HepG2 (cell line): ENCODE data around the gene MNT. TPM values are rescaled to one million over a fixed set of nuclear protein-coding genes. Genes with fewer than 3 reads are reported as not detected.

Source experiments
- AHR ChIP-seq: IDR thresholded peaks from 2 replicates; pipeline ENCODE4 v1.6.1; 2018; ENCODE audit warnings: missing genetic modification reagents, missing compliant biosample characterization
- ATM ChIP-seq: fragments of 450-650 bp; IDR thresholded peaks from 2 replicates; pipeline ENCODE4 v1.7.1; 2017; ENCODE audit warnings: mild to moderate bottlenecking, borderline replicate concordance
- GTF2F1 ChIP-seq: fragments of 150-350 bp; IDR thresholded peaks from 2 replicates; pipeline ENCODE4 v1.6.1; 2014; ENCODE audit warnings: low read length
- HNRNPH1 ChIP-seq: fragments of 200-400 bp; formaldehyde crosslinking; optimal IDR thresholded peaks from 2 replicates; pipeline ENCODE3; 2017; ENCODE audit warnings: mild to moderate bottlenecking, low read depth, low read length
- MBD4 ChIP-seq: IDR thresholded peaks from 2 replicates; pipeline ENCODE4 v1.6.1; 2012; ENCODE audit warnings: low read length, inconsistent platforms, borderline replicate concordance
- MBNL3 ChIP-seq: fragments of 250-450 bp; sonication (Bioruptor Pico); conservative IDR thresholded peaks from 2 replicates; pipeline ENCODE4 v1.8.0; 2022; ENCODE audit warnings: mild to moderate bottlenecking, inconsistent platforms
- NCOA5 ChIP-seq: sonication (generic); formaldehyde crosslinking; IDR thresholded peaks from 2 replicates; pipeline ENCODE4 v1.4.0; 2020; ENCODE audit warnings: missing genetic modification reagents
- NFATC3 ChIP-seq: sonication (generic); formaldehyde crosslinking; IDR thresholded peaks from 2 replicates; pipeline ENCODE4 v1.5.1; 2020; ENCODE audit warnings: mild to moderate bottlenecking, missing genetic modification reagents
- RAD51 ChIP-seq: fragments of 450-650 bp; IDR thresholded peaks from 2 replicates; pipeline ENCODE4 v1.6.1; 2016; ENCODE audit warnings: borderline replicate concordance
- RCOR2 ChIP-seq: IDR thresholded peaks from 2 replicates; pipeline ENCODE4 v1.6.1; 2016; ENCODE audit warnings: missing biosample characterization, missing genetic modification reagents
- RFXANK ChIP-seq: IDR thresholded peaks from 2 replicates; pipeline ENCODE4 v1.6.1; 2016
- TAF15 ChIP-seq: fragments of 200-400 bp; formaldehyde crosslinking; IDR thresholded peaks from one replicate; pipeline ENCODE4 v1.6.1; 2018; ENCODE audit warnings: mild to moderate bottlenecking, low read depth, low read length; ENCODE audit not compliant: poor library complexity, severe bottlenecking
- WIZ ChIP-seq: sonication (generic); formaldehyde crosslinking; IDR thresholded peaks from 2 replicates; pipeline ENCODE4 v1.5.1; 2020; ENCODE audit warnings: mild to moderate bottlenecking, missing genetic modification reagents
- ZKSCAN1 ChIP-seq: fragments of 150-350 bp; IDR thresholded peaks from 2 replicates; pipeline ENCODE4 v1.6.1; 2014; ENCODE audit warnings: low read length
- ZNF326 ChIP-seq: sonication (generic); formaldehyde crosslinking; IDR thresholded peaks from 2 replicates; pipeline ENCODE4 v1.4.0; 2020; ENCODE audit warnings: missing genetic modification reagents, borderline replicate concordance
- ZNF33B ChIP-seq: sonication (generic); formaldehyde crosslinking; IDR thresholded peaks from 2 replicates; pipeline ENCODE4 v1.5.1; 2020; ENCODE audit warnings: mild to moderate bottlenecking, missing genetic modification reagents
- ZNF766 ChIP-seq: sonication (generic); formaldehyde crosslinking; IDR thresholded peaks from 2 replicates; pipeline ENCODE4 v1.5.0; 2020; ENCODE audit warnings: missing genetic modification reagents, borderline replicate concordance
- ZNF773 ChIP-seq: sonication (generic); formaldehyde crosslinking; IDR thresholded peaks from 2 replicates; pipeline ENCODE4 v1.4.0; 2020; ENCODE audit warnings: missing genetic modification reagents, borderline replicate concordance
- ZNF816 ChIP-seq: sonication (generic); formaldehyde crosslinking; IDR thresholded peaks from 2 replicates; pipeline ENCODE4 v1.8.0; 2022; ENCODE audit warnings: missing genetic modification reagents, mild to moderate bottlenecking, borderline replicate concordance
- polyA plus RNA-seq, 8 experiments: library from polyadenylated mRNA; depleted of rRNA in 3 of 8; stranded (reverse) in 7 of 8; unstranded in 1 of 8; fragments of >200 nt; fragmentation: Illumina TruSeq in 4 of 8; extraction: Trizol in 4 of 8; gene quantifications; 2 replicates each; pipeline versions ENCODE4 v1.2.1 to v1.2.3, GENCODE V29; 2011 to 2016; ENCODE audit warnings: low read depth in 4 of 8, missing spikeins in 1 of 8, mixed read lengths in 1 of 8; ENCODE audit not compliant: insufficient read depth in 1 of 8
- total RNA-seq, 5 experiments: library from RNA; depleted of rRNA; stranded (reverse); fragments of >200 nt; fragmentation: Illumina TruSeq; extraction: Trizol; gene quantifications; 2 replicates each; pipeline ENCODE4 v1.2.3, GENCODE V29; 2016; ENCODE audit warnings: low read depth in 1 of 5
- TF ChIP-seq, protein P1 (sequence below): sonication (generic); formaldehyde crosslinking; IDR thresholded peaks from 2 replicates; pipeline ENCODE4 v1.9.0; 2021; ENCODE audit warnings: missing genetic modification reagents, borderline replicate concordance
- TF ChIP-seq, protein P2 (sequence below): sonication (generic); formaldehyde crosslinking; IDR thresholded peaks from 2 replicates; pipeline ENCODE4 v1.4.0; 2020; ENCODE audit warnings: missing genetic modification reagents, borderline replicate concordance
- TF ChIP-seq, protein P3 (sequence below): sonication (generic); formaldehyde crosslinking; IDR thresholded peaks from 2 replicates; pipeline ENCODE4 v1.8.1; 2022; ENCODE audit warnings: mild to moderate bottlenecking, missing genetic modification reagents
- TF ChIP-seq, protein P4 (sequence below): sonication (generic); formaldehyde crosslinking; IDR thresholded peaks from 2 replicates; pipeline ENCODE4 v1.4.0; 2020; ENCODE audit warnings: mild to moderate bottlenecking, missing genetic modification reagents, borderline replicate concordance

Gene MNT
- total and polyA plus RNA-seq, 2 of the 13 experiments (the other 11 are each of a cell fraction or from before 2014, with no cell fraction given), result 2.1 to 3.5 TPM

DNA sequence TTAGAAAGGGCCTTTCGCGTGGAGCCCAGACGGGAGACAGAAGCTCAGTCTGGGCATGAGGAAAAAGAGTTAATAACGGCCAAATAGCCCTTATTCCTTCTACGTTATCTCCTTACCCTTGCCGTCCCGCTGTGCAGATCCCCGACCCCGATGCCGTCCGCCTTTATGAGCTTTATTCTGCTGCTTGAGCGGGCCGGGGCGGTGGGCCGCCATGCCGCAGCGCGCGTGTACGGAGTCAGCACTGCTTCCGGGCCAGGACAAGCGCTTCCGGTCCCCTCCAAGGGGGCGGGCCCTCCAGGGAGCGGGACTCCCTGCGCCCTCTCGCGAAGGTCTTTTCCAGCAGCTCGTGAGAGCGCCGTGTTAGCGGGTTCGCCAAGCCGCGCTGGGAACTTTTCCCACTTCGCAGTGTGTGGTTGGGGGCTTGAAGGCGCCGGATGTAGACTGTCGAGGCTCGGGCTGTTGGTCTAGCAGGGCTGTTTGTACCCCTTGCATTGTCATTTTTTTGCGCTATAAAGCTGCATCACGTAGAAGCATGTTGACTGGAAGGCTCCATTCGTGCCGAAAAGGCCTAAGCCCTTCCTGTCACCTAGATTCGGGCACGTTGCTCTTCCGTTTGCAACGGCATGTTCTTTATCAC, 64.5 kb downstream of the MNT start, which contains the start of gene TSR1 (continued):
- TF ChIP-seq WIZ (CRISPR knock-in tag) (no peak; the same call in 1 of the 2 replicates), AHR (CRISPR knock-in tag) (no peak), TAF15 (no peak), NFATC3 (no peak), RAD51 (no peak), ZNF326 (CRISPR knock-in tag) (no peak), GTF2F1 (no peak), ZNF816 (CRISPR knock-in tag) (no peak), MBNL3 (no peak), RFXANK (no peak), HNRNPH1 (no peak), RCOR2 (no peak), ZNF766 (CRISPR knock-in tag) (no peak; the same call in 1 of the 2 replicates), ZKSCAN1 (0 out of 2 replicates have a peak, but pooled peaks have one; percentile 9), NCOA5 (CRISPR knock-in tag) (no peak), MBD4 (no peak), ZNF33B (no peak), ZNF773 (CRISPR knock-in tag) (no peak), ATM (no peak)
- TF ChIP-seq, protein P1, sequence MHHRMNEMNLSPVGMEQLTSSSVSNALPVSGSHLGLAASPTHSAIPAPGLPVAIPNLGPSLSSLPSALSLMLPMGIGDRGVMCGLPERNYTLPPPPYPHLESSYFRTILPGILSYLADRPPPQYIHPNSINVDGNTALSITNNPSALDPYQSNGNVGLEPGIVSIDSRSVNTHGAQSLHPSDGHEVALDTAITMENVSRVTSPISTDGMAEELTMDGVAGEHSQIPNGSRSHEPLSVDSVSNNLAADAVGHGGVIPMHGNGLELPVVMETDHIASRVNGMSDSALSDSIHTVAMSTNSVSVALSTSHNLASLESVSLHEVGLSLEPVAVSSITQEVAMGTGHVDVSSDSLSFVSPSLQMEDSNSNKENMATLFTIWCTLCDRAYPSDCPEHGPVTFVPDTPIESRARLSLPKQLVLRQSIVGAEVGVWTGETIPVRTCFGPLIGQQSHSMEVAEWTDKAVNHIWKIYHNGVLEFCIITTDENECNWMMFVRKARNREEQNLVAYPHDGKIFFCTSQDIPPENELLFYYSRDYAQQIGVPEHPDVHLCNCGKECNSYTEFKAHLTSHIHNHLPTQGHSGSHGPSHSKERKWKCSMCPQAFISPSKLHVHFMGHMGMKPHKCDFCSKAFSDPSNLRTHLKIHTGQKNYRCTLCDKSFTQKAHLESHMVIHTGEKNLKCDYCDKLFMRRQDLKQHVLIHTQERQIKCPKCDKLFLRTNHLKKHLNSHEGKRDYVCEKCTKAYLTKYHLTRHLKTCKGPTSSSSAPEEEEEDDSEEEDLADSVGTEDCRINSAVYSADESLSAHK (CRISPR knock-in tag), result 0 out of 2 replicates have a peak, but pooled peaks have one; percentile 19
- TF ChIP-seq, protein P2, sequence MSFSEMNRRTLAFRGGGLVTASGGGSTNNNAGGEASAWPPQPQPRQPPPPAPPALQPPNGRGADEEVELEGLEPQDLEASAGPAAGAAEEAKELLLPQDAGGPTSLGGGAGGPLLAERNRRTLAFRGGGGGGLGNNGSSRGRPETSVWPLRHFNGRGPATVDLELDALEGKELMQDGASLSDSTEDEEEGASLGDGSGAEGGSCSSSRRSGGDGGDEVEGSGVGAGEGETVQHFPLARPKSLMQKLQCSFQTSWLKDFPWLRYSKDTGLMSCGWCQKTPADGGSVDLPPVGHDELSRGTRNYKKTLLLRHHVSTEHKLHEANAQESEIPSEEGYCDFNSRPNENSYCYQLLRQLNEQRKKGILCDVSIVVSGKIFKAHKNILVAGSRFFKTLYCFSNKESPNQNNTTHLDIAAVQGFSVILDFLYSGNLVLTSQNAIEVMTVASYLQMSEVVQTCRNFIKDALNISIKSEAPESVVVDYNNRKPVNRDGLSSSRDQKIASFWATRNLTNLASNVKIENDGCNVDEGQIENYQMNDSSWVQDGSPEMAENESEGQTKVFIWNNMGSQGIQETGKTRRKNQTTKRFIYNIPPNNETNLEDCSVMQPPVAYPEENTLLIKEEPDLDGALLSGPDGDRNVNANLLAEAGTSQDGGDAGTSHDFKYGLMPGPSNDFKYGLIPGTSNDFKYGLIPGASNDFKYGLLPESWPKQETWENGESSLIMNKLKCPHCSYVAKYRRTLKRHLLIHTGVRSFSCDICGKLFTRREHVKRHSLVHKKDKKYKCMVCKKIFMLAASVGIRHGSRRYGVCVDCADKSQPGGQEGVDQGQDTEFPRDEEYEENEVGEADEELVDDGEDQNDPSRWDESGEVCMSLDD (CRISPR knock-in tag), result peak; percentile 37; the same call in 1 of the 2 replicates
- TF ChIP-seq, protein P3, sequence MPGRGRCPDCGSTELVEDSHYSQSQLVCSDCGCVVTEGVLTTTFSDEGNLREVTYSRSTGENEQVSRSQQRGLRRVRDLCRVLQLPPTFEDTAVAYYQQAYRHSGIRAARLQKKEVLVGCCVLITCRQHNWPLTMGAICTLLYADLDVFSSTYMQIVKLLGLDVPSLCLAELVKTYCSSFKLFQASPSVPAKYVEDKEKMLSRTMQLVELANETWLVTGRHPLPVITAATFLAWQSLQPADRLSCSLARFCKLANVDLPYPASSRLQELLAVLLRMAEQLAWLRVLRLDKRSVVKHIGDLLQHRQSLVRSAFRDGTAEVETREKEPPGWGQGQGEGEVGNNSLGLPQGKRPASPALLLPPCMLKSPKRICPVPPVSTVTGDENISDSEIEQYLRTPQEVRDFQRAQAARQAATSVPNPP (CRISPR knock-in tag), result 0 out of 2 replicates have a peak, but pooled peaks have one; percentile 57
- TF ChIP-seq, protein P4, sequence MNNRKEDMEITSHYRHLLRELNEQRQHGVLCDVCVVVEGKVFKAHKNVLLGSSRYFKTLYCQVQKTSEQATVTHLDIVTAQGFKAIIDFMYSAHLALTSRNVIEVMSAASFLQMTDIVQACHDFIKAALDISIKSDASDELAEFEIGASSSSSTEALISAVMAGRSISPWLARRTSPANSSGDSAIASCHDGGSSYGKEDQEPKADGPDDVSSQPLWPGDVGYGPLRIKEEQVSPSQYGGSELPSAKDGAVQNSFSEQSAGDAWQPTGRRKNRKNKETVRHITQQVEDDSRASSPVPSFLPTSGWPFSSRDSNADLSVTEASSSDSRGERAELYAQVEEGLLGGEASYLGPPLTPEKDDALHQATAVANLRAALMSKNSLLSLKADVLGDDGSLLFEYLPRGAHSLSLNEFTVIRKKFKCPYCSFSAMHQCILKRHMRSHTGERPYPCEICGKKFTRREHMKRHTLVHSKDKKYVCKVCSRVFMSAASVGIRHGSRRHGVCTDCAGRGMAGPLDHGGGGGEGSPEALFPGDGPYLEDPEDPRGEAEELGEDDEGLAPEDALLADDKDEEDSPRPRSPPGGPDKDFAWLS (CRISPR knock-in tag), result no peak
